Stimulated activated CD8-positive, alpha-beta memory T cell treated with anti-CD3 and anti-CD28 coated beads, Interleukin-15, amount 100 ng/mL, for 24 hours (primary cell): ENCODE results near the gene TBX6.
A peak's percentile ranks its signal among the peaks of the same experiment; 100 is the strongest.
"Not testable (repeated sequence)": the region's sequence is repeated elsewhere in the genome, so short reads cannot be mapped to it uniquely, and the experiment has no call there.

Experiments
- DNase-seq: peaks from one replicate; pipeline ENCODE4 v3.0.0-alpha.2; 2020; ENCODE audit warnings: low read depth

TBX6 gene

GRCh38 chr16:30065943-30066760 is 25.6 kb downstream of the TBX6 start:
- no peak for DNase-seq

- DNase-seq: peak; percentile 88
These were observed 26.4 kb downstream of the TBX6 start, which contains the start of gene ALDOA for GRCh38 chr16:30065102-30065942. TSS of gene ALDOA (plus strand) at chr16:30065760. CDS start at chr16:30066898, 1,138 bp downstream.

- peak; percentile 12 for DNase-seq
These were observed 27.0 kb downstream of the TBX6 start for GRCh38 chr16:30064729-30065101.

DNA sequence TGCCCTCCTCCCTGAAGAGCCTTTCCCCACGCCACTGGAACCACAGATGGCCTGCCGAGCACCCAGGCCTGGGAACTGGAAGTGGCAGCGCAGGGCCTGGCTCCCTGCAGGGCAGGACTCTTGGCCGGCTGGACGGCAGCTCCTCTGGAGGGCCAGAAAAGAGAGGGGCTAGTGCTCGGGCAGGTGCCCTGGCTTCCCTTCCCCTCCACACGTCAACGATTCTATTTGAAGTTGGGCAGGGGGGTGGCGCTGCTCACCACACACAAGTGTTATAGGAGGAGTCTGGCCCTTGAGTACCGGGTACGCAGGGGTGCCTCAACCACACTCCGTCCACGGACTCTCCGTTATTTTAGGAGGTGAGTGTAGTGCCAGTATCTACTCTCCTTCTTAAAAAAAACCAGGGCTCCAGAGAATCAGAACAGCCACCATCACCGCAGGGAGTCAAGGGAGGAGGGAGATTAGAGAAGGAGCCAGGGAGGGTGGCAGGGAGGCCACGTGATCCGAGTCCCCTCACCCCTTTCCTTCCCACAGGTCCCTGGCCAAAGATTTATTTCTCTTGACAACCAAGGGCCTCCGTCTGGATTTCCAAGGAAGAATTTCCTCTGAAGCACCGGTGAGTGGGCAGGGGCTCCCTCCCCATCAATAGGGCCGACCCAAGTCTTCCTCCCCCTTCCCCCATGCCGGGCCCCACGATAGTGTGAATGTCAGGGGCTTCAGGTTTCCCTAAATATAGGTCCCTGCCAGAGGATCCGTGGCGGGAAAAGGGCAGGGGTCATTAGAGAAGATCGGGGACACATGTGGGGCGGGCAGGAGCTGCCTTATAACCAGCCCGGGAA is 27.6 kb downstream of the TBX6 start:
- peak; percentile 38 for DNase-seq

- DNase-seq: no peak
These were observed 28.3 kb downstream of the TBX6 start for GRCh38 chr16:30063278-30063892.

GRCh38 chr16:30060836-30061554 is 30.7 kb downstream of the TBX6 start:
- no peak for DNase-seq

DNA sequence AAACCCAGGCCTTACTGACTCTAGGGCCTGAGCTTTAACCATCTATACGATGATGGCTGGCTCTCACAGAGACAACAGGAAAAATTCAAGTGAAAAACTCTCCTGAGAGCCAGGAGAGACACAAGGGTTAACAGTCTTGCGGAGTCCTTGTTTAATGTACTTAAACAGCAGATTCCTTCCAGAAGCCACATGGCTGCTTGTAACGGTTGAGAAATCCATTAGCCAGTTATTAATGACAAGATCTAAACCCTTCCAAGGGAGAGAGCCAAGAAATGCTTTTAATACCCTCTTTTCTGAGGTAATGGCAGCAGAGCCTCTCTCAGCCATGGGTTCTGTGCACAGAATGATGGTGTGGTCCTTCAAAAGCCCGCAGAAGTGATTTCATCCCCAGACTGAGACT is 31.4 kb downstream of the TBX6 start:
- DNase-seq: no peak

DNA sequence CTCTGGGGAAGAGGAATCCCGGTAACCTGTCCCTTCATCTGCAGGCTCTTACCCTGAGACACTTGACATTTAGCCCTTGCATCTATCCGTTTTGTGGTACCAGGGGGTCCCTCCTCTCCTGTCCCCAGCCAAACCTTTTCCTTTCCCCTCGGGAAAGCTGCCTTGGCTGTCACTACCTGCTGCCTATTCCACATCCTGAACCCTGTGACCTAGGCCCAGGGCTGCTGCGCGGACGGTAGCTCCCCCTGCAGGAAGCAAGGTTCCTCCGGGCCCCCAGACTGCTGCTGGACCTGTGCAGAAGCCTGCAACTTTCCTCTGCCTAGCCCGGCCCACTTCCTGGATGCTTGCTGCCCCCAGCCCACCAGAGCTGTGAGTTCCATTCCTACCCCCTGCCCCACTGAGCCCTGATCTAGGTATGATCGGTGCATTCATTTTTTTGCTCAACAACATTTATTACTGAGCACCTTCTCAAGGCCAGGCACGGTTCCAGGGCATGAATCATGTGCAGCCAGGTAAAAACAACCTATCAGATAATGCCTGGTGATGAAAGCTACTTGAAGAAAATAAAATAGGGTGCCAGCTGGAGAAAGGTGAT is 36.7 kb downstream of the TBX6 start:
- no peak for DNase-seq

DNA sequence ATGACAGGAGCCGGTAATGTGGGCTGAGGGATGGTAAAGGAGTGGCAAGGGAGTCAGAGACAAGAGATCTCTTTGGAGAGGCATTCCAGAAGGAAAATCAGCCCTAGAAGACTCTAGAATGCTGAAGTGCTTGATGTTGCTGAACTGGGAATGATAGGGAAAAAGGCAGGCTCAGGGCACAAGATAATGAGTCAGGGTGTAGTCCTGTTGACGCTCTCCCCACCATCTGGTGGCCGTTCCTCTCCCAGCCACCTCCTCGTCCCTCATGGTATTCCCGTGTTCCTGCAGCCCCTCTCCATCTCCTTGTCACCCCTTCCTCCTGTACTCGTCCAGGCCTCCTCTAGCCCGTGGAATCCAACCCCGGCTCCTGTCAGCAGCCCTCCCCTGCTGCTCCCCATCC is 37.3 kb downstream of the TBX6 start:
- DNase-seq: no peak

GRCh38 chr16:30053376-30054015 is 38.2 kb downstream of the TBX6 start:
- DNase-seq: no peak

- DNase-seq: peak; percentile 94
These were observed 38.9 kb downstream of the TBX6 start for GRCh38 chr16:30052671-30053372.

GRCh38 chr16:30051518-30051917 is 40.2 kb downstream of the TBX6 start:
- no peak for DNase-seq

DNA sequence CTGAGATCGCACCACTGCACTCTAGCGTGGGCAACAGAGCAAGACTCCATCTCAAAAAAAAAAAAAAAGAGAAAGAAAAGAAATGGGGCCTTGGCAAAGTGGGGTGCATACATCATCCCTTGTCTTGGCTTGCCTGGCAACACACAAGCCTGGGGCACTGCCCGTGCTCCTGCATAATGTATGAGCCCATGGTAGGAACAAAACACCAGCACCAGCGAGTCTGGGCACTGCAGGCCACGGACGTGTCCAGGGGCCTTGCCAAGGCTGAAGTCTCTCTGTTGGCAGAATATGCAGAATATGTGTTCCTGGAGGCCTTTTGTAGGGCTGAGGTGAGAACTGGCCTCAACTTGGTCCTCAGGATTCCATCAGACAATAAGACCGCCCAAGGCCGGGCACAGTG is 41.9 kb downstream of the TBX6 start:
- DNase-seq: no peak

- DNase-seq: no peak
These were observed 45.1 kb downstream of the TBX6 start for GRCh38 chr16:30046588-30046987.

GRCh38 chr16:30046178-30046577 is 45.5 kb downstream of the TBX6 start:
- DNase-seq: no peak

- DNase-seq: no peak
These were observed 49.9 kb downstream of the TBX6 start for GRCh38 chr16:30041841-30042240.

- DNase-seq: not testable (repeated sequence)
These were observed 51.0 kb downstream of the TBX6 start for GRCh38 chr16:30040690-30041089.

DNA sequence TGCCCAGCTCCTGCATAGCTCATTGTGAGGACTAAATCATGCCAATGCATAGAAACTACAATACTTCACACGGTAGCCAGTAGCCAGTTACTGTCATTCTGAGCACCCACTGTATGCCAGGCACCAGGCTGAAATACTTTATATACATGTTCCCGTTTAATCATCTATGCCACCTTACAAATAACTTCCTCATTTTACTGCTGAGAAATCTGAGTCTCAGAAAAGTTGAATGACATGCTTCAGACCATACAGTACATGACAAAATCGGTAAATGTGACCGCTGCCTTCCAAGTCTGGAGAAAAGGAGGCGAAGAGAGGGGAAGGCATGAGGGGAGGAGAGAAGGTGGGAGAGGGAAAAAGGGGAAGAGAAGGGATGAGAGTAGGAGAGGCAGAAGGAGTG is 51.5 kb downstream of the TBX6 start:
- no peak for DNase-seq
